Measurements from ENCODE around the gene INPP4A. TPM values are rescaled to one million over a fixed set of nuclear protein-coding genes. Genes with fewer than 3 reads are reported as not detected.

The INPP4A gene
- total and polyA plus RNA-seq, 9 of the 15 experiments (the other 6 are each of a cell fraction or from before 2014, with no cell fraction given) = 1.8 to 15.7 (median 8.3) TPM

DNA sequence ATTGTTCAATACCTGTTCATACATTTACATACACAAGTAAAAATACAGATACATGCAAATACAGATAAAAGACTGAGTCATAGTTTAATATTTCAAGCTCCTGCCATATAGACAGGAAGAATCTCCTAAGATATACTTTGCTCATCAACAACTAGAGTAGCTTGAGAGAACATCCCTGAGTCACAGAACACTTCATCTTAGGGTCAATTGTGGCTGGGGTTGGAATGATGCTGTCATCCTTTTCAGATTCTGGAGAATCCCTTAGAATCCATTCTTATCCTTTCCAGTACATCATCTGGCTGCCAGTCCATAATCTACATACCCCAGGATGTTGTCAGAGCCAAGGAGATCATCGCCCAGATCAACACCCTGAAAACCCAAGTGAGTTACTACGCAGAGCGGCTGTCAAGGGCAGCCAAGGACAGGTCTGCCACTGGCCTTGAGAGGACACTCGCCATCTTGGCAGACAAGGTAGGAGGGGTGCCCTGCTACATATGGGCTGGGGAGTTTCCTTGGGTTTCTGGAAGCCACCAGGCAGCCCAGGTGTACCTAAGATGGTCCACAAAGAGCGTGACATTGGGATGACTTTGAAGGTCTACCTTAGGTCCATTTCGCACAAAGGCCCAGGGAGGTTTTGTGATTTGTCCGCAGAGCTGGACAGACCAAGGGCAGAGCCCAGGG lies 108.0 kb downstream of the INPP4A start (continued):
- TF ChIP-seq HDAC8 (tag; IDR thresholded peaks at IDR 0.05) = no peak
- TF ChIP-seq, protein P1, sequence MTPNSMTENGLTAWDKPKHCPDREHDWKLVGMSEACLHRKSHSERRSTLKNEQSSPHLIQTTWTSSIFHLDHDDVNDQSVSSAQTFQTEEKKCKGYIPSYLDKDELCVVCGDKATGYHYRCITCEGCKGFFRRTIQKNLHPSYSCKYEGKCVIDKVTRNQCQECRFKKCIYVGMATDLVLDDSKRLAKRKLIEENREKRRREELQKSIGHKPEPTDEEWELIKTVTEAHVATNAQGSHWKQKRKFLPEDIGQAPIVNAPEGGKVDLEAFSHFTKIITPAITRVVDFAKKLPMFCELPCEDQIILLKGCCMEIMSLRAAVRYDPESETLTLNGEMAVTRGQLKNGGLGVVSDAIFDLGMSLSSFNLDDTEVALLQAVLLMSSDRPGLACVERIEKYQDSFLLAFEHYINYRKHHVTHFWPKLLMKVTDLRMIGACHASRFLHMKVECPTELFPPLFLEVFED (CRISPR knock-in tag; conservative IDR thresholded peaks at IDR 0.05) = no peak

DNA sequence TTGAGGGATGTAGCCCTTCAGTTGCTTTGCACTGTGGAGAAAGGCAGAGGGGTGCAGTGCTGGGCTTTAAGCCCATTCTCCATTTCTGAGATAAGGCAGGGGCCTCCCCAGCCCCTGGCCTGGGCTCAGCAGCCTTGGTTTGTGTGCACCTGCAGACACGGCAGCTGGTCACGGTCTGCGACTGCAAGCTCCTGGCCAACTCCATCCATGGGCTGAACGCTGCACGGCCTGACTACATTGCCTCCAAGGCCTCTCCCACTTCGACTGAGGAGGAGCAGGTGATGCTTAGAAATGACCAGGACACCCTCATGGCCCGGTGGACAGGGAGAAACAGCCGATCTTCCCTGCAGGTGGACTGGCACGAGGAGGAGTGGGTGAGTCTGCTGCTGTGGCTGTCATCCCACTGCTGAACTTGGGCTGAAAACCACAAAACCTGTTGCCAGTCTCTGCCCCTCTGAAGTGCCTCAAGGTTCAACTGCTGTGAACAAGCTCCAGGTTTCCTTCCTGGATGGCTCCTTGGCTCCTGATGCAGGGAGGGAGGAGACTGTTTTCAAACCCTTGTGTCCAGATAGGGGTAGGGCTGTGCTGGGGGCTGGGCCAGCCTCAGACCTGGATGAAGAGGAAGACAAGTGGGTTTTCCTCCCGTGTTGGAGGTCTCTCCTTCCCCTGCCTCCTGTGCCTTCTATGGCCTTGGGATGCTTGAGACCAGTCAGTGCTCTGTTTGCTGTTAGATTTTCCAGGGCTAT lies 109.6 kb downstream of the INPP4A start:
- ChIA-PET POLR2A (no interaction called here), CTCF (ENCODE audit: low intra/inter-chr PET ratio) (no interaction called here)
- Histone ChIP-seq H3K4me2 (ENCODE audit: insufficient read depth, low read length) (no peak overlapping the region), H3K9me3 (replicated peaks; ENCODE audit: control insufficient read depth, insufficient read depth, low read depth, low read length) (no peaks in the 10 kb centered on the region), H3K36me3 (ENCODE audit: control insufficient read depth, insufficient read depth, low read length) (peaks cover 30% of the 10 kb centered on the region), H4K20me1 (replicated peaks; ENCODE audit: control insufficient read depth, insufficient read depth, low read length) (no peaks in the 10 kb centered on the region; the same call in 1 of the 2 replicates), H3K9ac (ENCODE audit: insufficient read depth in 1 of 2, low read depth in 2 of 2, low read length in 2 of 2) (peak overlapping the region in 1 of 2 experiments; percentile 55; a peak in 2 of 4 replicates), H3K27me3 (ENCODE audit: control insufficient read depth in 2 of 2, insufficient read depth in 2 of 2, low read length in 2 of 2) (no peaks in the 10 kb centered on the region), H3K27ac (ENCODE audit: extremely low read depth, low read depth, low read length) (no peak overlapping the region), H3K4me1 (replicated peaks in 1 of 2; ENCODE audit: control insufficient read depth in 2 of 2, insufficient read depth in 2 of 2, low read length in 2 of 2) (peaks cover 1 to 4% of the 10 kb centered on the region in 2 experiments; a peak in 3 of 5 replicates), H3K79me2 (ENCODE audit: control insufficient read depth, insufficient read depth, low read length) (no peaks in the 10 kb centered on the region), H3K4me3 (no peak overlapping the region), H2AFZ (ENCODE audit: low read depth, low read length) (no peak overlapping the region), H3K9me1 (ENCODE audit: control insufficient read depth, insufficient read depth, low read length) (peaks cover 5% of the 10 kb centered on the region)
- 73% methylated on average over 10 of the region's 10 CpGs for WGBS (ENCODE audit: insufficient coverage, low coverage, missing lambda C conversion rate)
- BruUV-seq (replicated peaks) = no TSS peak
- no peak for TF ChIP-seq CCNT2 (IDR thresholded peaks at IDR 0.05; ENCODE audit: borderline replicate concordance, extremely low read depth, insufficient read length, low read depth, low read length)
- TF ChIP-seq TAF15 (IDR thresholded peaks at IDR 0.05; ENCODE audit: low read depth, low read length) = no peak
- no peak for TF ChIP-seq ZBED1 (IDR thresholded peaks at IDR 0.05)
- TF ChIP-seq, protein P2, sequence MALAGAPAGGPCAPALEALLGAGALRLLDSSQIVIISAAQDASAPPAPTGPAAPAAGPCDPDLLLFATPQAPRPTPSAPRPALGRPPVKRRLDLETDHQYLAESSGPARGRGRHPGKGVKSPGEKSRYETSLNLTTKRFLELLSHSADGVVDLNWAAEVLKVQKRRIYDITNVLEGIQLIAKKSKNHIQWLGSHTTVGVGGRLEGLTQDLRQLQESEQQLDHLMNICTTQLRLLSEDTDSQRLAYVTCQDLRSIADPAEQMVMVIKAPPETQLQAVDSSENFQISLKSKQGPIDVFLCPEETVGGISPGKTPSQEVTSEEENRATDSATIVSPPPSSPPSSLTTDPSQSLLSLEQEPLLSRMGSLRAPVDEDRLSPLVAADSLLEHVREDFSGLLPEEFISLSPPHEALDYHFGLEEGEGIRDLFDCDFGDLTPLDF (CRISPR knock-in tag; IDR thresholded peaks at IDR 0.05) = no peak
- no peak for TF ChIP-seq BCL6 (CRISPR knock-in tag; IDR thresholded peaks at IDR 0.05)
- no peak for TF ChIP-seq ARHGAP35 (IDR thresholded peaks at IDR 0.05; ENCODE audit: partially characterized antibody)
- no peak for TF ChIP-seq NEUROD1 (IDR thresholded peaks at IDR 0.05; ENCODE audit: borderline replicate concordance, low read depth, low read length, partially characterized antibody)
- TF ChIP-seq CXXC5 (CRISPR knock-in tag; IDR thresholded peaks at IDR 0.05) = no peak
- TF ChIP-seq, protein P3, sequence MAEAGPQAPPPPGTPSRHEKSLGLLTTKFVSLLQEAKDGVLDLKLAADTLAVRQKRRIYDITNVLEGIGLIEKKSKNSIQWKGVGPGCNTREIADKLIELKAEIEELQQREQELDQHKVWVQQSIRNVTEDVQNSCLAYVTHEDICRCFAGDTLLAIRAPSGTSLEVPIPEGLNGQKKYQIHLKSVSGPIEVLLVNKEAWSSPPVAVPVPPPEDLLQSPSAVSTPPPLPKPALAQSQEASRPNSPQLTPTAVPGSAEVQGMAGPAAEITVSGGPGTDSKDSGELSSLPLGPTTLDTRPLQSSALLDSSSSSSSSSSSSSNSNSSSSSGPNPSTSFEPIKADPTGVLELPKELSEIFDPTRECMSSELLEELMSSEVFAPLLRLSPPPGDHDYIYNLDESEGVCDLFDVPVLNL (CRISPR knock-in tag; IDR thresholded peaks at IDR 0.05; ENCODE audit: low read depth) = no peak
- TF ChIP-seq NR3C1 (CRISPR knock-in tag; IDR thresholded peaks at IDR 0.05) = no peak
- TF ChIP-seq, protein P4, sequence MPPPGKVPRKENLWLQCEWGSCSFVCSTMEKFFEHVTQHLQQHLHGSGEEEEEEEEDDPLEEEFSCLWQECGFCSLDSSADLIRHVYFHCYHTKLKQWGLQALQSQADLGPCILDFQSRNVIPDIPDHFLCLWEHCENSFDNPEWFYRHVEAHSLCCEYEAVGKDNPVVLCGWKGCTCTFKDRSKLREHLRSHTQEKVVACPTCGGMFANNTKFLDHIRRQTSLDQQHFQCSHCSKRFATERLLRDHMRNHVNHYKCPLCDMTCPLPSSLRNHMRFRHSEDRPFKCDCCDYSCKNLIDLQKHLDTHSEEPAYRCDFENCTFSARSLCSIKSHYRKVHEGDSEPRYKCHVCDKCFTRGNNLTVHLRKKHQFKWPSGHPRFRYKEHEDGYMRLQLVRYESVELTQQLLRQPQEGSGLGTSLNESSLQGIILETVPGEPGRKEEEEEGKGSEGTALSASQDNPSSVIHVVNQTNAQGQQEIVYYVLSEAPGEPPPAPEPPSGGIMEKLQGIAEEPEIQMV (tag; conservative IDR thresholded peaks at IDR 0.05; ENCODE audit: low read depth) = no peak
- TF ChIP-seq BHLHE40 (IDR thresholded peaks at IDR 0.05; ENCODE audit: low read length) = no peak
- ATAC-seq = no peak
- no peak for DNase-seq (ENCODE audit: extremely low read depth in 1 of 4, low spot score in 3 of 4)
- intact Hi-C loops (cut with micrococcal nuclease) (no loop called here), in situ Hi-C loops (cut with MboI) (no loop called here)
- no peak for FAIRE-seq
